Vagina (tissue), 2 donors: ENCODE results near the gene SRSF12.

Source experiments
- POLR2A ChIP-seq, 2 donors: fragments of 450-650 bp; IDR thresholded peaks; one replicate each; pipeline ENCODE4 v1.6.1; 2017; ENCODE audit warnings: antibody characterized with exemption in 2 of 2, mild to moderate bottlenecking in 2 of 2, moderate library complexity in 2 of 2
- TF ChIP-seq, protein P1 (sequence below), 3 experiments: fragments of 450-650 bp in 2 of 3; fragments of 200-600 bp in 1 of 3; sonication (generic) in 1 of 3; IDR thresholded peaks; one replicate each; pipeline ENCODE4 v1.5.1; 2017 to 2019; ENCODE audit warnings: antibody characterized with exemption in 3 of 3, mild to moderate bottlenecking in 2 of 3, moderate library complexity in 2 of 3

DNA sequence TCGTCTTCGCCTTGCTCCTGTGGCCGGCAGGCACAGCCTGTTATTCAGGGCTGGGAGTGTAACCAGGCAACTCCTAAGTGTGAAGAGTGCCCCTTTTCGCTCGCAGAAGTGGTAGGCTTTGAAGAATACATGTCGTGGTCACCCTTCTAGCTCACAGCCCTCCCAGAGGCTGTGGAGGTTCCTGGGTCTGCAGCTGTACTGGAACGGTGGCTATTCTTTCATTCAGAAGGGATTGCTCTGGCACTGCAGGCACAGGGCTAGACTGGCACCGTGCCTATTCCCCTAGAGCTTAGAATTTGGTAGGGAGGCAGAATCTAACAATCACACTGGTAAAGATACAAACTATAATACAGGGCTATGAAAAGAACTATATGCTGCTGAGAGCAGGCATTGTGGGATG is 1.1 kb upstream of the SRSF12 start:
- TF ChIP-seq, protein P1, sequence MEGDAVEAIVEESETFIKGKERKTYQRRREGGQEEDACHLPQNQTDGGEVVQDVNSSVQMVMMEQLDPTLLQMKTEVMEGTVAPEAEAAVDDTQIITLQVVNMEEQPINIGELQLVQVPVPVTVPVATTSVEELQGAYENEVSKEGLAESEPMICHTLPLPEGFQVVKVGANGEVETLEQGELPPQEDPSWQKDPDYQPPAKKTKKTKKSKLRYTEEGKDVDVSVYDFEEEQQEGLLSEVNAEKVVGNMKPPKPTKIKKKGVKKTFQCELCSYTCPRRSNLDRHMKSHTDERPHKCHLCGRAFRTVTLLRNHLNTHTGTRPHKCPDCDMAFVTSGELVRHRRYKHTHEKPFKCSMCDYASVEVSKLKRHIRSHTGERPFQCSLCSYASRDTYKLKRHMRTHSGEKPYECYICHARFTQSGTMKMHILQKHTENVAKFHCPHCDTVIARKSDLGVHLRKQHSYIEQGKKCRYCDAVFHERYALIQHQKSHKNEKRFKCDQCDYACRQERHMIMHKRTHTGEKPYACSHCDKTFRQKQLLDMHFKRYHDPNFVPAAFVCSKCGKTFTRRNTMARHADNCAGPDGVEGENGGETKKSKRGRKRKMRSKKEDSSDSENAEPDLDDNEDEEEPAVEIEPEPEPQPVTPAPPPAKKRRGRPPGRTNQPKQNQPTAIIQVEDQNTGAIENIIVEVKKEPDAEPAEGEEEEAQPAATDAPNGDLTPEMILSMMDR (IDR thresholded peaks at IDR 0.05), result no peak
- no peak for TF ChIP-seq POLR2A (IDR thresholded peaks at IDR 0.05)
